ENCODE results near the gene OVAAL.

DNA sequence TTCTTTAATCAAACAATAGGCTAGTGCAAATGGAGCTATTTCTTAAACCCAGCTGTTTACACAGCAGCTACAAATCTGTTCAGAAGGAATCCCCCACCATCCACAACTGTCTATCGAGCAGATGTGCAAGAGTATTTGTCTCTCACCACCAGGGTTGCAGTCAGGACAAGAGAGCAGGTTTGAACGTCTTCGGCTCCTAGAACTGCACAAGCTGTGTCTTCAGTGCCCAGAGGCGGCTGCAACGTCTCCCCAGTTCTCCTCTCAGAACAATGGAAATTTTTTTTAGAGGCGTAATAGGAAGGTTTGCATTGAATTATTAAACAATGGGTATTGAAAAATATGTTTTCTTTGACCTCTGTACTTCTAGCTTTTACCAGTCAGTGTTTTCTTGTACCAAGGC is 7.3 kb downstream of the OVAAL start:
- TF ChIP-seq ZNF124 (CRISPR knock-in tag; IDR thresholded peaks at IDR 0.05) (no peak), RBFOX2 (IDR thresholded peaks at IDR 0.05; ENCODE audit: low read depth, low read length) (no peak), MYC (IDR thresholded peaks at IDR 0.05; ENCODE audit: low read depth, low read length) (no peak), MYC (CRISPR knock-in tag; IDR thresholded peaks at IDR 0.05; ENCODE audit: borderline replicate concordance, low read depth) (no peak), RBM25 (IDR thresholded peaks at IDR 0.05; ENCODE audit: low read depth, low read length, severe bottlenecking) (no peak), CTCF (IDR thresholded peaks at IDR 0.05 in 2 of 3, conservative IDR thresholded peaks at IDR 0.05 in 1 of 3; ENCODE audit: insufficient read depth in 2 of 3, low read depth in 1 of 3, low read length in 3 of 3) (no peak), ZBTB26 (CRISPR knock-in tag; IDR thresholded peaks at IDR 0.05) (no peak), SRSF9 (IDR thresholded peaks at IDR 0.05; ENCODE audit: borderline replicate concordance, low read depth, low read length) (no peak), HMGXB4 (CRISPR knock-in tag; IDR thresholded peaks at IDR 0.05) (no peak), MAZ (CRISPR knock-in tag; conservative IDR thresholded peaks at IDR 0.05 in 1 of 2, IDR thresholded peaks at IDR 0.05 in 1 of 2) (no peak)
- TF ChIP-seq, protein P1, sequence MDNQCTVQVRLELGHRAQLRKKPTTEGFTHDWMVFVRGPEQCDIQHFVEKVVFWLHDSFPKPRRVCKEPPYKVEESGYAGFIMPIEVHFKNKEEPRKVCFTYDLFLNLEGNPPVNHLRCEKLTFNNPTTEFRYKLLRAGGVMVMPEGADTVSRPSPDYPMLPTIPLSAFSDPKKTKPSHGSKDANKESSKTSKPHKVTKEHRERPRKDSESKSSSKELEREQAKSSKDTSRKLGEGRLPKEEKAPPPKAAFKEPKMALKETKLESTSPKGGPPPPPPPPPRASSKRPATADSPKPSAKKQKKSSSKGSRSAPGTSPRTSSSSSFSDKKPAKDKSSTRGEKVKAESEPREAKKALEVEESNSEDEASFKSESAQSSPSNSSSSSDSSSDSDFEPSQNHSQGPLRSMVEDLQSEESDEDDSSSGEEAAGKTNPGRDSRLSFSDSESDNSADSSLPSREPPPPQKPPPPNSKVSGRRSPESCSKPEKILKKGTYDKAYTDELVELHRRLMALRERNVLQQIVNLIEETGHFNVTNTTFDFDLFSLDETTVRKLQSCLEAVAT (IDR thresholded peaks at IDR 0.05): no peak
- TF ChIP-seq, protein P2, sequence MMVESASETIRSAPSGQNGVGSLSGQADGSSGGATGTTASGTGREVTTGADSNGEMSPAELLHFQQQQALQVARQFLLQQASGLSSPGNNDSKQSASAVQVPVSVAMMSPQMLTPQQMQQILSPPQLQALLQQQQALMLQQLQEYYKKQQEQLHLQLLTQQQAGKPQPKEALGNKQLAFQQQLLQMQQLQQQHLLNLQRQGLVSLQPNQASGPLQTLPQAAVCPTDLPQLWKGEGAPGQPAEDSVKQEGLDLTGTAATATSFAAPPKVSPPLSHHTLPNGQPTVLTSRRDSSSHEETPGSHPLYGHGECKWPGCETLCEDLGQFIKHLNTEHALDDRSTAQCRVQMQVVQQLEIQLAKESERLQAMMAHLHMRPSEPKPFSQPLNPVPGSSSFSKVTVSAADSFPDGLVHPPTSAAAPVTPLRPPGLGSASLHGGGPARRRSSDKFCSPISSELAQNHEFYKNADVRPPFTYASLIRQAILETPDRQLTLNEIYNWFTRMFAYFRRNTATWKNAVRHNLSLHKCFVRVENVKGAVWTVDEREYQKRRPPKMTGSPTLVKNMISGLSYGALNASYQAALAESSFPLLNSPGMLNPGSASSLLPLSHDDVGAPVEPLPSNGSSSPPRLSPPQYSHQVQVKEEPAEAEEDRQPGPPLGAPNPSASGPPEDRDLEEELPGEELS (CRISPR knock-in tag; IDR thresholded peaks at IDR 0.05; ENCODE audit: borderline replicate concordance): no peak
